ENCODE data around the gene ADAMTSL4.

DNA sequence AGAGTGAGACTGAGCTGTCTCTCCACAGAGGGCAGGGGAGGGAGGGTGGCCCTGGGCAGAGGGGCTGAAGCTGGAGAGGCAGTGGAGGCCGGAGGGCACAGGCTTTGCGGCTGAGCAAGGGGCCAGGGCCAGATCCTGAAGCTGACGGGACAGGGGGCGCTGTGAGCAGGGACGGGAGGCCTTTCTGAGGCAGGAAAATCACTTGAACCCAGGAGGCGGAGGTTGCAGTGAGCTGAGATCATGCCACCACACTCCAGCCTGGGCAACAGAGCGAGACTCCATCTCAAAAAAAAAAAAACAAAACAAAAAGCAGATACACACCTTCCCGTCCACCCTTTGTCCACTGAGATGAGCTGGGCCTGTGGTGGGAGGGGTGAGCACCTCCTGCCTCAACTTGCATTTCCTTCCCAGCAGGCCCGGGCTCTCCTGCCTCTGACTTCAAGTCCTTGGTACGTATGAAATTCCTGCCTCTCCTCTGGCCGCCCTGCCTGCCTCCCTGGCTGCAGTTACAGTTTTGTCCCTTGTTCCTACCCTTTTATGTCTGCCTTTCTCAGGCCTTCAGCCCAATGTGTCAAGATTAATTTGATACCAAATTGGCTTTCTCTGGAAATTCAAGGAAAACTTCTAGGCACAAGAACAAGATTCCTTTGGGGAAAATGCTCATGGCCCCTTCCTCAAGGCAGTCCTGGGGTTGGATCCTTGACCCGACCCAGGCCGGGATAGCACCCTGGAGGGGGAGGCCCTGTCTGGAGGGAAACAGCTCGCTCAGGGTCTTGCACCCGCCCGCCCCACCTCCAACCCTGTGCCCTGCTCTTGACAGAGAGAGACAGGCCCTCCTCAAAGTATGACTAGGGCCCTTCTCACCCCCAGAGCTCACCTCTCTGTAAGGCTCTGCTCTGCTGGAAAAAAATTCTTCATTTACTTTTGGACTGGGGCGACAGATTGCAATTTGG lies 11.2 kb upstream of the ADAMTSL4 start:
- TF ChIP-seq, protein P1, sequence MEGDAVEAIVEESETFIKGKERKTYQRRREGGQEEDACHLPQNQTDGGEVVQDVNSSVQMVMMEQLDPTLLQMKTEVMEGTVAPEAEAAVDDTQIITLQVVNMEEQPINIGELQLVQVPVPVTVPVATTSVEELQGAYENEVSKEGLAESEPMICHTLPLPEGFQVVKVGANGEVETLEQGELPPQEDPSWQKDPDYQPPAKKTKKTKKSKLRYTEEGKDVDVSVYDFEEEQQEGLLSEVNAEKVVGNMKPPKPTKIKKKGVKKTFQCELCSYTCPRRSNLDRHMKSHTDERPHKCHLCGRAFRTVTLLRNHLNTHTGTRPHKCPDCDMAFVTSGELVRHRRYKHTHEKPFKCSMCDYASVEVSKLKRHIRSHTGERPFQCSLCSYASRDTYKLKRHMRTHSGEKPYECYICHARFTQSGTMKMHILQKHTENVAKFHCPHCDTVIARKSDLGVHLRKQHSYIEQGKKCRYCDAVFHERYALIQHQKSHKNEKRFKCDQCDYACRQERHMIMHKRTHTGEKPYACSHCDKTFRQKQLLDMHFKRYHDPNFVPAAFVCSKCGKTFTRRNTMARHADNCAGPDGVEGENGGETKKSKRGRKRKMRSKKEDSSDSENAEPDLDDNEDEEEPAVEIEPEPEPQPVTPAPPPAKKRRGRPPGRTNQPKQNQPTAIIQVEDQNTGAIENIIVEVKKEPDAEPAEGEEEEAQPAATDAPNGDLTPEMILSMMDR (IDR thresholded peaks at IDR 0.05), result no peak
- TF ChIP-seq POLR2A (IDR thresholded peaks at IDR 0.05), result no peak
